ENCODE measurements around the gene ZNF385D.

Gene ZNF385D

GRCh38 chr3:21777821-21778220 lies 26.8 kb upstream of the ZNF385D start:
- Histone ChIP-seq H2BK120ac (ENCODE audit: low read depth, low read length) (no peak overlapping the region), H3K18ac (ENCODE audit: low read depth in 1 of 2, low read length in 2 of 2) (no peak overlapping the region), H3K4me1 (ENCODE audit: control insufficient read depth, insufficient read depth, low read depth, low read length) (no peaks in the 10 kb centered on the region), H4K8ac (ENCODE audit: low read length) (no peak overlapping the region), H3K14ac (ENCODE audit: low read length in 2 of 2) (no peak overlapping the region), H3K9ac (ENCODE audit: low read length) (no peak overlapping the region), H2AK5ac (ENCODE audit: low read length, severe bottlenecking) (no peak overlapping the region), H2BK5ac (ENCODE audit: low read depth, low read length, poor library complexity, severe bottlenecking) (no peak overlapping the region), H4K91ac (ENCODE audit: low read length) (no peak overlapping the region), H3K4me3 (ENCODE audit: insufficient read depth in 1 of 2, low read depth in 1 of 2, low read length in 2 of 2) (no peak overlapping the region), H3K4me2 (ENCODE audit: low read length, poor library complexity, severe bottlenecking) (no peak overlapping the region), H3K9me3 (ENCODE audit: control insufficient read depth, low read length) (peaks cover 4% of the 10 kb centered on the region), H3K79me1 (replicated peaks; ENCODE audit: low read length, poor library complexity, severe bottlenecking) (no peaks in the 10 kb centered on the region), H2BK15ac (ENCODE audit: low read depth, poor library complexity, severe bottlenecking) (no peak overlapping the region), H3K36me3 (ENCODE audit: control insufficient read depth in 1 of 2, insufficient read depth in 2 of 2, low read depth in 1 of 2, low read length in 2 of 2) (no peaks in the 10 kb centered on the region), H2BK12ac (ENCODE audit: low read length in 2 of 2) (no peak overlapping the region), H3K27me3 (ENCODE audit: control insufficient read depth in 1 of 2, insufficient read depth in 1 of 2, low read length in 2 of 2) (no peaks in the 10 kb centered on the region), H2AFZ (ENCODE audit: low read depth, low read length) (no peak overlapping the region), H3K27ac (ENCODE audit: low read length, poor library complexity, severe bottlenecking) (no peak overlapping the region), H3K23ac (ENCODE audit: low read length in 2 of 2) (no peak overlapping the region), H3K4ac (ENCODE audit: low read depth in 1 of 2, low read length in 2 of 2) (no peak overlapping the region)
- 98% methylated on average over 2 of the region's 2 CpGs for WGBS
- DNase-seq, result no peak

GRCh38 chr3:21766002-21766401 lies 15.0 kb upstream of the ZNF385D start:
- DNase-seq, result no peak
- no peaks in the 10 kb centered on the region for H3K9me3 ChIP-seq (ENCODE audit: control insufficient read depth, low read length)
- H3K79me1 ChIP-seq (replicated peaks; ENCODE audit: low read length, poor library complexity, severe bottlenecking), result no peaks in the 10 kb centered on the region
- H2AFZ ChIP-seq (ENCODE audit: low read depth, low read length), result no peak overlapping the region
- no peak overlapping the region for H3K9ac ChIP-seq (ENCODE audit: low read length)
- no peaks in the 10 kb centered on the region for H3K36me3 ChIP-seq (ENCODE audit: control insufficient read depth in 1 of 2, insufficient read depth in 2 of 2, low read depth in 1 of 2, low read length in 2 of 2)
- H3K18ac ChIP-seq (ENCODE audit: low read depth in 1 of 2, low read length in 2 of 2), result no peak overlapping the region
- H4K91ac ChIP-seq (ENCODE audit: low read length), result no peak overlapping the region
- H3K14ac ChIP-seq (ENCODE audit: low read length in 2 of 2), result no peak overlapping the region
- no peak overlapping the region for H2BK12ac ChIP-seq (ENCODE audit: low read length in 2 of 2)
- H3K4ac ChIP-seq (ENCODE audit: low read depth in 1 of 2, low read length in 2 of 2), result no peak overlapping the region
- H3K27me3 ChIP-seq (ENCODE audit: control insufficient read depth in 1 of 2, insufficient read depth in 1 of 2, low read length in 2 of 2), result no peaks in the 10 kb centered on the region
- no peak overlapping the region for H3K4me3 ChIP-seq (ENCODE audit: insufficient read depth in 1 of 2, low read depth in 1 of 2, low read length in 2 of 2)
- no peaks in the 10 kb centered on the region for H3K4me1 ChIP-seq (ENCODE audit: control insufficient read depth, insufficient read depth, low read depth, low read length)
- H3K4me2 ChIP-seq (ENCODE audit: low read length, poor library complexity, severe bottlenecking), result no peak overlapping the region
- H4K8ac ChIP-seq (ENCODE audit: low read length), result no peak overlapping the region
- no peak overlapping the region for H2BK120ac ChIP-seq (ENCODE audit: low read depth, low read length)
- H2AK5ac ChIP-seq (ENCODE audit: low read length, severe bottlenecking), result no peak overlapping the region
- 100% methylated on average over 1 of the region's 2 CpGs for WGBS
- H3K27ac ChIP-seq (ENCODE audit: low read length, poor library complexity, severe bottlenecking), result no peak overlapping the region
- no peak overlapping the region for H3K23ac ChIP-seq (ENCODE audit: low read length in 2 of 2)
- H2BK15ac ChIP-seq (ENCODE audit: low read depth, poor library complexity, severe bottlenecking), result no peak overlapping the region
- H2BK5ac ChIP-seq (ENCODE audit: low read depth, low read length, poor library complexity, severe bottlenecking), result no peak overlapping the region

- Histone ChIP-seq H3K4me1 (ENCODE audit: control insufficient read depth, insufficient read depth, low read depth, low read length) (no peaks in the 10 kb centered on the region), H3K14ac (ENCODE audit: low read length in 2 of 2) (no peak overlapping the region), H3K27ac (ENCODE audit: low read length, poor library complexity, severe bottlenecking) (no peak overlapping the region), H3K4me2 (ENCODE audit: low read length, poor library complexity, severe bottlenecking) (no peak overlapping the region), H4K91ac (ENCODE audit: low read length) (no peak overlapping the region), H3K27me3 (ENCODE audit: control insufficient read depth in 1 of 2, insufficient read depth in 1 of 2, low read length in 2 of 2) (no peaks in the 10 kb centered on the region), H2BK5ac (ENCODE audit: low read depth, low read length, poor library complexity, severe bottlenecking) (no peak overlapping the region), H3K18ac (ENCODE audit: low read depth in 1 of 2, low read length in 2 of 2) (no peak overlapping the region), H3K4ac (ENCODE audit: low read depth in 1 of 2, low read length in 2 of 2) (no peak overlapping the region), H2AK5ac (ENCODE audit: low read length, severe bottlenecking) (no peak overlapping the region), H3K9me3 (ENCODE audit: control insufficient read depth, low read length) (no peaks in the 10 kb centered on the region), H2BK120ac (ENCODE audit: low read depth, low read length) (no peak overlapping the region), H2BK15ac (ENCODE audit: low read depth, poor library complexity, severe bottlenecking) (no peak overlapping the region), H2BK12ac (ENCODE audit: low read length in 2 of 2) (no peak overlapping the region), H4K8ac (ENCODE audit: low read length) (no peak overlapping the region), H3K79me1 (replicated peaks; ENCODE audit: low read length, poor library complexity, severe bottlenecking) (no peaks in the 10 kb centered on the region), H3K4me3 (ENCODE audit: insufficient read depth in 1 of 2, low read depth in 1 of 2, low read length in 2 of 2) (no peak overlapping the region), H3K9ac (ENCODE audit: low read length) (no peak overlapping the region), H3K23ac (ENCODE audit: low read length in 2 of 2) (no peak overlapping the region), H3K36me3 (ENCODE audit: control insufficient read depth in 1 of 2, insufficient read depth in 2 of 2, low read depth in 1 of 2, low read length in 2 of 2) (no peaks in the 10 kb centered on the region), H2AFZ (ENCODE audit: low read depth, low read length) (no peak overlapping the region)
- no peak for DNase-seq
- WGBS, result 67% methylated on average over 5 of the region's 5 CpGs
Measured at GRCh38 chr3:21755896-21756295, 4.9 kb upstream of the ZNF385D start.

- no peak overlapping the region for H4K8ac ChIP-seq (ENCODE audit: low read length)
- H3K23ac ChIP-seq (ENCODE audit: low read length in 2 of 2), result no peak overlapping the region
- H2AFZ ChIP-seq (ENCODE audit: low read depth, low read length), result no peak overlapping the region
- no peak overlapping the region for H3K4me2 ChIP-seq (ENCODE audit: low read length, poor library complexity, severe bottlenecking)
- WGBS, result 88% methylated on average over 1 of the region's 1 CpG
- H3K9ac ChIP-seq (ENCODE audit: low read length), result no peak overlapping the region
- no peaks in the 10 kb centered on the region for H3K36me3 ChIP-seq (ENCODE audit: control insufficient read depth in 1 of 2, insufficient read depth in 2 of 2, low read depth in 1 of 2, low read length in 2 of 2)
- H3K4me3 ChIP-seq (ENCODE audit: insufficient read depth in 1 of 2, low read depth in 1 of 2, low read length in 2 of 2), result no peak overlapping the region
- no peak overlapping the region for H2BK120ac ChIP-seq (ENCODE audit: low read depth, low read length)
- H3K4ac ChIP-seq (ENCODE audit: low read depth in 1 of 2, low read length in 2 of 2), result no peak overlapping the region
- no peaks in the 10 kb centered on the region for H3K4me1 ChIP-seq (ENCODE audit: control insufficient read depth, insufficient read depth, low read depth, low read length)
- no peak overlapping the region for H4K91ac ChIP-seq (ENCODE audit: low read length)
- no peak overlapping the region for H2BK5ac ChIP-seq (ENCODE audit: low read depth, low read length, poor library complexity, severe bottlenecking)
- H3K79me1 ChIP-seq (replicated peaks; ENCODE audit: low read length, poor library complexity, severe bottlenecking), result no peaks in the 10 kb centered on the region
- H2BK12ac ChIP-seq (ENCODE audit: low read length in 2 of 2), result no peak overlapping the region
- H2AK5ac ChIP-seq (ENCODE audit: low read length, severe bottlenecking), result no peak overlapping the region
- H3K9me3 ChIP-seq (ENCODE audit: control insufficient read depth, low read length), result no peaks in the 10 kb centered on the region
- no peak overlapping the region for H3K14ac ChIP-seq (ENCODE audit: low read length in 2 of 2)
- no peak overlapping the region for H3K18ac ChIP-seq (ENCODE audit: low read depth in 1 of 2, low read length in 2 of 2)
- no peak overlapping the region for H3K27ac ChIP-seq (ENCODE audit: low read length, poor library complexity, severe bottlenecking)
- DNase-seq, result no peak
- H3K27me3 ChIP-seq (ENCODE audit: control insufficient read depth in 1 of 2, insufficient read depth in 1 of 2, low read length in 2 of 2), result no peaks in the 10 kb centered on the region
- H2BK15ac ChIP-seq (ENCODE audit: low read depth, poor library complexity, severe bottlenecking), result no peak overlapping the region
Measured at GRCh38 chr3:21754839-21755238, 3.8 kb upstream of the ZNF385D start.
